ENCODE data around the gene PSMD1. TPM values are rescaled to one million over a fixed set of nuclear protein-coding genes. Genes with fewer than 3 reads are reported as not detected.

PSMD1 gene
- total RNA-seq, 1 donor from 2014 or later, result 59.0 TPM

DNA sequence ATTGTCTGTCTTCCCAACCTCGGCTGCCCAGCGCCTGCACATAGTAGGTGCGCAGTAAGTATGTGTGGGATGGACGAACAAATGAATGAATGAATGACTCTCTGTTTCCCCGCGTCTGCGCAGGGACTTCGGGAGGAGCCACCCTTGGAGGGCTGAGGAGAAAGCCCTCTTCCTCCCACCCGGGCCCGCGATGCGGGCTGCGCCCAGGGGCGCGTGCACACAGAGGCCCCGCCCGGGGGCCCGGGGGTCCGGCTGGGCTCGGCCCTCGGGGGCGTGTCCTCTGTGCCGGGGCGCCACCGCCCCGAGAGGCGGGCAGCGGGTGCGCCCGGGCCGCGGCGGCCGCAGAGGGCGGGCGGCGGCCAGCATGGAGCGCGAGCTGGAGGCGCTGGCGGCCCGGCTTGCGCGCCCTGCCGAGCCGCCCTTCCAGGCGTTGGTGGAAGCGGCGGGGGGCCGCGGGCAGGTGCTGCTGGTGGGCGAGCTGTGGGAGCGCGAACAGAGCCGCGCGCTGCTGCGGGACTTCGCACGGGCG, 19.4 kb upstream of the PSMD1 start, which contains the start of gene C2orf72:
C2orf72 (plus strand) TSS at position 322 of the 529 bp plus-strand sequence; CDS start at position 365, 43 bp downstream.
- H3K4me1 ChIP-seq, result no peaks in the 10 kb centered on the region
- no peak for ATAC-seq
- no peak for TF ChIP-seq CTCF (IDR thresholded peaks at IDR 0.05)
- no peaks in the 10 kb centered on the region for H3K9me3 ChIP-seq
- peaks cover 60% of the 10 kb centered on the region for H3K27me3 ChIP-seq
- H3K36me3 ChIP-seq, result no peaks in the 10 kb centered on the region
- intact Hi-C loops (cut with DNase I), result no loop called here
- no peak for DNase-seq
- no peak within 1 kb of the TSS for H3K27ac ChIP-seq
- H3K4me3 ChIP-seq, result peak within 1 kb of the TSS; percentile 28

GRCh38 chr2:231037731-231038482, 18.8 kb upstream of the PSMD1 start:
- intact Hi-C loops (cut with DNase I), result no loop called here
- TF ChIP-seq CTCF (IDR thresholded peaks at IDR 0.05), result no peak
- H3K4me1 ChIP-seq, result no peaks in the 10 kb centered on the region
- no peaks in the 10 kb centered on the region for H3K36me3 ChIP-seq
- ATAC-seq, result peak; percentile 26
- DNase-seq, result no peak
- H3K27me3 ChIP-seq, result peaks cover 60% of the 10 kb centered on the region
- H3K27ac ChIP-seq, result no peak overlapping the region
- no peaks in the 10 kb centered on the region for H3K9me3 ChIP-seq
- peak overlapping the region; percentile 28 for H3K4me3 ChIP-seq

- Histone ChIP-seq H3K27ac (no peak overlapping the region), H3K4me1 (no peaks in the 10 kb centered on the region), H3K9me3 (no peaks in the 10 kb centered on the region), H3K27me3 (peaks cover 60% of the 10 kb centered on the region), H3K4me3 (no peak overlapping the region), H3K36me3 (no peaks in the 10 kb centered on the region)
- TF ChIP-seq CTCF (IDR thresholded peaks at IDR 0.05), result no peak
- ATAC-seq, result no peak
- no peak for DNase-seq
- intact Hi-C loops (cut with DNase I), result no loop called here
These were observed 18.0 kb upstream of the PSMD1 start for GRCh38 chr2:231038483-231039293.

DNA sequence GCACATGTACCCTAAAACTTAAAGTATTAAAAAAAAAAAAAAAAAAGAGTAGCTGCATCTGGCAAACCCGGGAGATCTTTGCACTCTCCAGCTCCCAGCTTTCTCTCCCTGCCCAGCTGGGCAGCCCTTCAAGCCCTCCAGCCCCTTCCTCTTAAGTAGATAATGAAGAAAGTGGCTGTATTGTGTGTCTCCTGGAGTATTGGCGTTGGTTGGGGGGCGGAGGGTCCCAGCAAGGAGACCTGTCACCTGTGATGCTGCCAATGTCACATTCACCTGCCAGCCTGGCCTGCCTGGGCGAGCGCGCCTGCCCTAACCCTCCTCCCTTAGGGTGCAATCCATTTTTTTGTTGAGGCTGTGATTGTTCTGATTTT, 17.4 kb upstream of the PSMD1 start:
- no peak overlapping the region for H3K27ac ChIP-seq
- no peak overlapping the region for H3K4me3 ChIP-seq
- TF ChIP-seq CTCF (IDR thresholded peaks at IDR 0.05), result no peak
- H3K27me3 ChIP-seq, result peaks cover 60% of the 10 kb centered on the region
- H3K4me1 ChIP-seq, result no peaks in the 10 kb centered on the region
- ATAC-seq (no peak), DNase-seq (no peak)
- intact Hi-C loops (cut with DNase I), result no loop called here
- no peaks in the 10 kb centered on the region for H3K36me3 ChIP-seq
- no peaks in the 10 kb centered on the region for H3K9me3 ChIP-seq

GRCh38 chr2:231039821-231040364, 16.8 kb upstream of the PSMD1 start:
- intact Hi-C loops (cut with DNase I), result no loop called here
- DNase-seq (no peak), ATAC-seq (no peak)
- Histone ChIP-seq H3K27ac (no peak overlapping the region), H3K4me1 (no peaks in the 10 kb centered on the region), H3K4me3 (no peak overlapping the region), H3K9me3 (no peaks in the 10 kb centered on the region), H3K36me3 (no peaks in the 10 kb centered on the region), H3K27me3 (peaks cover 59% of the 10 kb centered on the region)
- TF ChIP-seq CTCF (IDR thresholded peaks at IDR 0.05), result no peak

All from upper lobe of right lung (tissue), 1 donor.